GM21529 (cell line): ENCODE results near the gene ACSF3.

Experiments used
- ATAC-seq: cut with Tn5 transposase; IDR thresholded peaks from one replicate; pipeline ENCODE4 v1.9.1; 2021; ENCODE audit not compliant: unreplicated experiment

The ACSF3 gene

DNA sequence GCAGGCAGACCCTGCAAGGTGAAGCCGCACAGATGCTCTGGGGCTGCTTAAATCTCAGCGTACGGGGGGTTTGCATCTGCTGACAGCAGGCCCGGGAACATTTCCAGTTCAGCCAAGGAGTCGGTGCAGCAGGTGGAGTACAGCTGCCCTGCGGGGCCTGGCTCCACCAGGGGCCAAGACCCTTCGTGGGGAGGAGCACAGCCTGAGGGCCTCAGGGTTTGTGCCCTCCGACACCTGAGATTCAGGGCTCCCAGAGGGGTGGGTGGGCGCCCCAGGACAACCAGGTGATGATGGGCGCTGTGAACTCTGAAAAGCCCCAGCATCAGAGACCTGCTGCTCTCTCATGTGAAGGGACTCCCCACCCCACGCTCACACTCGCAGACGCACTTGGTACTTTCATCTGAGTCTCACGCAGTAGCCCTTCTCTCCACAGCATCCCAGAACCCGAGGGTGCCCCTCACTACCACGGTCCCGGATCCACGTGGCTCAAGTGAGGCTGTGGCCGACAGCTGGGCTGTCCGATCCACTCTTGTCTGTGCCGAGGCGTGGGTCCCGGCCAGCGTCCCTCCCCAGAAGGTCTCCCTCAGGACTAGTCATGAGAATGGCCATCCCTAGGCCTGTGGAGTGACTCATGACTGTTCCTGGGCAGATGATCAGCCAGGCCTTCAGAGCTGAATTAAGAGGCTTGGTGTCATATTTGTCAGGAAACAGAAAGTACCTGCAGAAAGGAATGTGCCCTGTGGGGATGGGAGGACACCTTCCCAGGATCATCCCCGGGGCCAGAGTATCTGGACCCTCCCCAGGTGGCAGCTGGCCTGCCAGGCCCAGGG is 29.6 kb downstream of the ACSF3 start:
- no peak for ATAC-seq

DNA sequence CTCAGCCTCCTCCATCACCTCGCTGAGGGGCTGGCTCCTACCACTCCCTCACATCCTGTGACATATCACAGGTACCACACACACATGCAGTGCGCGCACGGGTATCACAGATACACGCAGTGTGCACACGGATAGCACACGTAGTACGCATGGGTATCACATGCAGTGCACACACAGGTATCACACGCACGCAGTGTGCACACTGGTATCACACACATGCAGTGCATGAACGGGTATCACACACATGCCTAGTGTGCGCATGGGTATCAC is 30.1 kb downstream of the ACSF3 start:
- no peak for ATAC-seq

DNA sequence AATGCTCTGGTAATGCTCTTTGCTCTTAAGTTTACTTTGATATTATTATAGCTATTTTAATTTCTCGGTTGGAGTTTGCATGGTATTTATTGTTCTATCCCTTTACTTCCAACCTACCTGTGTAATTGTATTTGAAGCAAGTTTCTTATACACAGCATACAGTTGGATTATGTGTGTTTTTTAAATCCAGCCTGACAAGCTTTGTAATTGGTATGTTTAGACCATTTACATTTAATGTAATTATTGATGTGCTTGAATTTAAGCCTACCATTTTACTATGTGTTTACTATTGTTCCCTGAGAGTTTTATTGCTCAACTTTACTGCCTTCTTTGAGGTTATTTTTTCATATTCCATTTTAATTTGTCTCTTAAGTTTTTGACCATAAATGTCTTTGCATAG is 35.7 kb downstream of the ACSF3 start:
- no peak for ATAC-seq

DNA sequence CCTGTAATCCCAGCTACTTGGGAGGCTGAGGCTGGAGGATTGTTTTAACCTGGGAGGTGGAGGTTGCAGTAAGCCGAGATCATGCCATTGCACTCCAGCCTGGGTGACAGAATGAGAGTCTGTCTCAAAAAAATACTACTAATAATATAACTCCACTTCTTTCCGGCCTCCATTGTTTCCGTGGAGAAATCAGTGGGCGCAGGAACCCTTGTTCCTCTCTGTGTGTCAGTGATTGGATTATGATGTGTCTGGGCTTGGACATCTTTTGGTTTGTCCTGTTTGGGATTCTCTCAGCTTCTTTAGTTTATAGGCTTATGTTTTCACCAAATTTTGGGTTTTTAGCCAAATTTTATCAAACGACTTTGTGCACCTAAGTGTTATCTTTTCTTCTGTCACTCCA is 36.8 kb downstream of the ACSF3 start:
- no peak for ATAC-seq

DNA sequence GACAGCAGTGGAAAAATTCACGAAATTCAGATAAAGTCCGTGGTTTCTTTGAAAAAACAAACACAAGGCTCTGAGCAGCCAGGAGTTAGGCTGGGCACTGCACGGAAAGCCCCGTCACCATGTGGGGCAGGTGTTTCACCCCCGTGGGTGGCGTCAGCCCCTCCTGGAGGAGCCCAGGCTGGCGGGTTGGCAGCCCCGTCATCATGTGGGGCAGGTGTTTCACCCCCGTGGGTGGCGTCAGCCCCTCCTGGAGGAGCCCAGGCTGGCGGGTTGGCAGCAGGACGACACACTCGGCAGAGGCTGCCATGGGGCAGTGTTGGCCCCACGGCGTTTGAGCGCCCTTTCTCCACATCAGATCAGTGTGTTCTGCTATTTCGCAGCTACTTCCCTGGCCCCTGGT is 38.1 kb downstream of the ACSF3 start:
- no peak for ATAC-seq

DNA sequence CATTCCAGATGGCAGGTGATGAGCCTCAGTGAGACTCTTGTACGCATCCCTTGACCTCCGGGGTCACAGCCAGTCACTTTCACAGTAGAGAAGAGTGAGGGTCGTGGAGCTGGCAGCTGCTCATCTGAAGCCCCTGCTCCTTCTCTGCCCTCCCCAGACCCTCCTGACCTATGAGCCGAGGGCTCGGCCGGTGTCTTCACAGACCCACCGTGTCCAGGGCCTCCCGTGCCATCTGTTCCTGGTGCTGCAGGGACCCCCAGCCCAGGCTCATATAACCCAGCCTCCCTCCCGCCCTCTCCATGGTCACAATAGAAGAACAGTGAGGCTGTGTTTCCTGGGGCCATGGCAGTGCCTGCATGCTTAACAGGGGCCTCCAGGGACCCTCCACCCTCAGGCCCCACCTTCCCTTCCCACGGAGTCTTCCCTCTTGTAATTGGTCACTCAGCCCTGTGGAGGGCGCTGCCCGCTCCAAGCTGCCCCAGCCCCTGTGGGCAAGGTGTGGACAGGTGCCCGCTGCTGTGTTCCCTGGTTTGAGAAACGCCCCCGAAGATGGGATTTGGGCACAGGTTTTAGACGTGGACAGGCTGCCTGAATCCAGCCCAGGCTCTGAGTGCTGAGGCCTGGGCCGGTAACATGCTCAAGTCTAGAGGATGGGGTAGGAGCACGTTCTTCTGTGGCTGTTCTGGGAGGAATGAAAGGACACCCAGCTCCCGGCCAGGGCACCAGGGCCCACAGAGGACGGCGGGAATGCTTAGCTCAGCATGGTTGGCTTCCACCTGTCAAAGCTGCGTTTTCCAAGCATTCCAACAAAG is 38.7 kb downstream of the ACSF3 start:
- ATAC-seq: no peak

DNA sequence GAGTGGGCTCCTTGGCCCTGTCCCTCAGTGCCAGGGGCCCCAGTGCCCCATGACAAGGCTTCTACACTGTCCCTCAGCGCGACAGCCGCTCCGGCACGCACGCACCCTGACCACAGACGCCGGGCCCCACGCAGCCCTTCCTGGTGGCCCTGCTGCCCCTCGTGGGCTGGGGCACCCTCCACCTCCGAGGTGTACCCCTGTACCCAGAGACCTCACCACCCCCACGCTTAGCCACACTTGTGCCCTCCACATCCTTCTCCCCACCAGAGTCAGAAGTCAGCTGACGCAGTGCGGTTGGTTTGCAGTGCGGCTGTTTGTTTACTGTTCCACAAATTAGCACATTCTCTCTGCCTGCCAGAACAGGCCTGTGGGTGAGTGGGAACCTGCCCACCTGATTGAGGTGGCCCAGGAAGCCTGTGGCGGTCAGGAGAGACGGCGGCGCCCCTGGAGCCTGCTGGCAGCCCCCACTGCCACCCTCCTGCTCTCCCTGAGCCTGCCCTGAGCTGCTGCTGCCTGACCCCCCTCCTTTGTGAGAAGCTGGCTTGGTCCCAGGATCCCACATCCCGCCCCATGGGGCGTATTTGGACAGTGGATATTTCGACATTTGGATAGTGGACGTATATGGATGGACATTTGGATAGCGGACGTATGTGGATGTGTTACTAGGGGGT is 39.9 kb downstream of the ACSF3 start:
- ATAC-seq: no peak

DNA sequence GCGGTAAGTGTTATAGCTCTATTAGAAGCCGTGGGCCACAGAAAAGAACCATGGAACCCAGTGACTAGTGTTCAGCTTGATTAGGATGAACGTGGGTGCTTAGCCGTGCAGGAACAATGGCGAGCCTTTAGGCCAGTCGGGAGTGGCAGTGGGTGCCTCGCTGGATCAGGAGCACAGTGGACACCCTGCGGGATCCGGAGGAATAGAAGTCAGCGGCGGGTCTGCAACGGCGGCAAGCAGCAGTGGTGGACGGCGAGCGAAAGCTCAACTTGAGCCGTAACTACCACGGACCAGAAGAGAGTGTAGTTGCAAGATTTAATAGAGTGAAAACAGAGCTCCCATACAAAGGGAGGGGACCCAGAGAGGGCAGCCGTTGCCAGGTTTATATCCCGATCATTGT is 40.6 kb downstream of the ACSF3 start:
- ATAC-seq: no peak

DNA sequence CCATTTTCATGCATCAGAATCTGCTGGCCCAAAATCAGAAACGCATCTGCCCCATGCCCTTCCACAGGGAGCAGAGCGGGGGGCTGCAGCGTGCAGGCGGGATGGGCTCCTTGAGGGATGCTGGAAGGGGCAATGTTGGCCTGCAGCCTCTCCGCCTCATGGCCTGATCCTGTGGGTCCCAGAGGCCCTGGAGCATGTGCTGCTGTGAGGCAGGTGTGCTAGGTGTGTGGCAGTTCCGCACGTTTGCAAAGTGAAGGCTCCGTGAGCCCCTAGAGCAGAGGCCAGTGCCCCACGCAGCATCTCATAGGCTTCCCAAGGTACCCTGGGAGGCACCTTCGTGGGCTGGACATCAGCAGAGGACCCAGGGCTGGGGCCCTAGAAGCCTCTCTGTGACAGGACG is 41.5 kb downstream of the ACSF3 start:
- ATAC-seq: no peak

DNA sequence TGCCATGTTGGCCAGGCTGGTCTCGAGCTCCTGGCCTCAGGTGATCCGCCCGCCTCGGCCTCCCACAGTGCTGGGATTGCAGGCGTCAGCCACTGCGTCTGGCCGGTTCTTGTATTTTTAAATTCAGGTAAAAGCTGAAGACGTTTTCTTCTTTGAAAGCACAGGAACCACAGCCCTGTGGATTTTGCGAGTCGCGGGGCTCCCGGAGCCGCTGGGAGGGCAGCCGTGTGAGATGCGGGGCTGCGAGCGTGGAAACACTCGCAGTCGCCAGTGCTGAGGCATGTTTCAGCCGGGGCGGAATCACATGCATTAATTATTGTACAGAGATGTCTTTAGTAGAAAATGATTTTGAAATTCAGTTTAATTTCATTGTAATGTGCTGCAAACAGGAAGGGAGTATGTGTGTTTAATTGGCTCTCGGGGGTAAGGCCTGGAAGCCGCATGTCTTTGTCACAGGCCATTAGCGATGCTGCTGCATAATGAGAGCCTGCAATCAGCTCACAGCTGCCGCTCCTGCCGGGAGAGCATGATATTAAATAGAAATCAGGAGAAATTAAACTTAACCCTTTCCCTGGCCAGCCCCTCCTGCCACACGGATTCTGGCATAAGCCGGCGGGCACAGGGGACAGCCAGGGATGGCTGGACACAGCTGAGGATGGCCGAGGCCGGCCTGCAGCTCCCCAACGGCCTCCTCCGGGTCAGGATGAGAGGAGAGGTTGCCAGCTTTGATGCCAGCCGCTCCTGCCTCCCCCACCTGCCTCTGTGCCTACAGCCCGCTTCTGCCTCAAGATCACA is 42.5 kb downstream of the ACSF3 start:
- no peak for ATAC-seq

DNA sequence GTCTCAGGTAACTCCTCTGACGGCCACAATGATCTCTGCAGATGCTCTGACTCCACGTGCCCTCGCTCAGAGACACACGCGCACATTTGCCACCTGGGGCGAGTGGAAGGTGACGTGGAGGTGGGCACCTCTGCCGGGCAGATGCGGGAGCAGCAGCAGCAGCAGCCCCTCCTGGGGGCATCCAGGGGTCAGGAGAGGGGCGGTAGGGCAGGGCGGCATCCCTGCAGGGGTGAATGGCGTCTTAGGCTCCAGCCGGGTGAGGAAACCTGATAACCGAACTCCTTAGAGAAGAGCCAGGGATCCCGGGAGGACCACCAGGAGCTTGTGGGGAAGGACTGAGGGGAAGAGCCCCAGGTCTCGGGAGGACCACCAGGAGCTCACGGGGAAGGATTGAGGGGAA is 43.3 kb downstream of the ACSF3 start:
- no peak for ATAC-seq

DNA sequence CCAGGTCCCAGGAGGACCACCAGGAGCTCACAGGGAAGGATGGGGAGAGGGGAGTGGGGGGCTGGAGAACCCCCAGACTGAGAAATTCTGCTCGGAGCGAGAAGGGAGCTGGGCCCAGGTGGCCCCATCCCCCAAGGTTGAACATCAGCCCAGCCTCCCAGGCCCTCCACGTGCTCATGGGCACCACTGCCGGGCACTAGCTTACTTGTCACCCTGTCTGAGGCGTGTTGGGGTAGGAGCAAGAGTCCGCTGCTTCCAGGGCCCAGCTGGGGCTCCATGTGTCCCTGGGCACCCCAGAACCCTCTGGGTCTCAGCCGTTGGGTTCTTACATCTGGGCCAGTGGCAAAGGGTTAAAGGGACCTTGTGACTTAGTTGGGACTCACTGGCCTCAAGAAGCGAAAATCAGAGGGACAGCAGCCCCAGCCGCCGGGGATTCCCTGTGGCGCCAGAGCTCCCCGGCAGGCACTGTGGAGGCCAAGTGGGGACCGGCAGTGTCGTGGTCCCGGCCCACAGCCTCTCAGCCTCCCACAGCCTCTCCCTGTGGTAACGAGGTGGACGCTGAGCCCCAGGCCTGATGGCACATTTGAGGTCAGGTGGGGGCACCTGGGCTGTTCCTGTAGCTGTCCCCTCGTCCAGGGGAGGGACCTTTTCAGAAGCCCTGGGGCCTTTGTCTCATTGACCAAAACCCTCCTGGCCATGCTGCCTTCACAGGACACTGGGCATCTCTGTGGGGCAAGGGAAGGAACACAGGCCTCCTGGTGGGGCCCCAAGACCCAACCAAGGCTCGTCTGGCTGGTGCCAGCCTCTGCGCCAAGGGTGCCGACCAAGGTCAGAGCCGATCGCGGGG is 44.2 kb downstream of the ACSF3 start:
- no peak for ATAC-seq

DNA sequence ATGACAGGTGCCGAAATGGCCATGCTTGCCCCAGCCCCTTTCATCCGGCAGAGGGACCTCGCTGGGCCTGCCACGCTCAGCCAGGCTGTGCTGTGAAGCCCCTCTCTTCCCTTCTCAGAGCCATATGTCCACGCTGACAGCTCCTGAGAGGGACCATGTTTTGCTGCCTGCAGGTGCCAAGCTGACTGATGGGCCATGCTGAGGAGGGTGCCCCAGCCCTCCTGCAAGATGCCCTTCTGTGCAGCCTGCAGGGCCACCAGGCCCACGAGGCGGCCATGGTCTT is 44.8 kb downstream of the ACSF3 start:
- ATAC-seq: no peak

DNA sequence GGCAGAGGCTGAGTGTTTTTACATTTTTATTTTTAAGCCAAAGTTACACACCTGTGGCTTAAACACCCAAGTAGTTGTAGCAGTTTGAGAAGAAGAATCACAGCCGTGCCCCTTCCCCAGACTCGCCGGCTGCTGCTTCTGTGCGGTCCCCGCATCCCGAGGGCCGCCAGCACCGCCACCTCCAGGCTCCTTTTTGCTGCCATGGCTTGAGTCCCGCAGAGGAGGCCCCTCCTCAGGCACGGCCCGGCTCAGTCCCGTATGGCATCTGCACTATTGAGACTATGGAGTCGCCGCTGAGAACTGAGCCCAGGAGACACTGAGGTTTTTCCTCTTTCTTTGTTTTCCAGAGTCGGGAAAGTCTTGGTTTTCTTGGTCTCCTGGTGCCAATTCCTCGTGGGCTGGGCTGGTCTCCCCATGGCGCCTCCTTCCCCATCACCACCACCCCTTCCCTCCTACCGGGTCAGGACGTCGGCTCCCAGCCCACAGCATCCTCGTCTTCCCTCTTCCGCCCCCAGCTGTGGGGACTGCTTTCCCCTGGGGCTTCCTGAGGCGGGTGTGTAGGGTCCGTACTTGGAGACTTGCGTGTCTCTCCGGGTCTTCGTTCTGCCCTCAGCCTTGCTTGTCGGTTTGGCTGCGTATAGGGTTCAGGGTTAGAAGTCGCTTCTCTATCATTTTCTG is 45.3 kb downstream of the ACSF3 start:
- ATAC-seq: no peak

DNA sequence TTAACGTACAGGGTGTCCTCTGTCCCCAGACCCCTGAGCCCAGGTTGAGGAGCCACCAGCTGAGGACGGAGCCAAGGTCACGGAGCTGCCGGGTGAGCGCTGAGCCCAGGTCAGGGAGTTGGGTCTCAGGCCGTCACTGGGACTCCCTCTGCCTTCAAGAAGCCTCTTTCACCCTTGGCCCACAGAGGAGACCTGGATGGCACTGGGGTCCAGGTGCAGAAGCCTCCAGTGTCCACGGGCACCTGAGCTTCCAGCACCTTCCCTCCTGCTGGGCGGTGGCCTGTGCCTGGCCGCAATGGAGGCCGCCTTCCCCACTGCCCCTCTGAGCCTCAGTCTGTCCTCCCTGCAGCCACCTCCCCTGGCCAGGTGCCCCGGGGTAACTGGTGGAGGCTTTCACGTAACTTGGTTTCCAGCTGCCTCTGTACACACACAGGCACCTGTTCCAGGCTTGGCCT is 46.3 kb downstream of the ACSF3 start:
- ATAC-seq: no peak

DNA sequence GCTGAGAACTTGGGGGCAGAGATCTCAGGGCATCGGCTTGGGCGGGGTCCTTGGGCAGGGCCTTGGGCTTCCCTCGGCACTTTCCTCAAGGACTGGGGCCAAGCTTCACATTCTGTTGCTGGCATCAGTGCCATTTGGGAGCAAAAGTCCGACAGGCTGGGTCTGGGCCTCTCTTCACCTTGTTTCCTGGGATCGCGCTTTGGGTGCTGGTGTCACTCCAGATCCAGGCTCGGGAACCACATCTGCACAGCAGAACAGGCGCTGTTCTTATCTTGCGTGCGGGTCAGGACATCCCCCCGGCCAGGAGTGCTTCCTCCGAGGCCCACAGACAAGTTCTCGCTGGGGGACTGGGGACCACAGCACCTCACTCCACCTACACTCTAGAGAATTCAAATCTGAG is 46.7 kb downstream of the ACSF3 start:
- ATAC-seq: no peak

DNA sequence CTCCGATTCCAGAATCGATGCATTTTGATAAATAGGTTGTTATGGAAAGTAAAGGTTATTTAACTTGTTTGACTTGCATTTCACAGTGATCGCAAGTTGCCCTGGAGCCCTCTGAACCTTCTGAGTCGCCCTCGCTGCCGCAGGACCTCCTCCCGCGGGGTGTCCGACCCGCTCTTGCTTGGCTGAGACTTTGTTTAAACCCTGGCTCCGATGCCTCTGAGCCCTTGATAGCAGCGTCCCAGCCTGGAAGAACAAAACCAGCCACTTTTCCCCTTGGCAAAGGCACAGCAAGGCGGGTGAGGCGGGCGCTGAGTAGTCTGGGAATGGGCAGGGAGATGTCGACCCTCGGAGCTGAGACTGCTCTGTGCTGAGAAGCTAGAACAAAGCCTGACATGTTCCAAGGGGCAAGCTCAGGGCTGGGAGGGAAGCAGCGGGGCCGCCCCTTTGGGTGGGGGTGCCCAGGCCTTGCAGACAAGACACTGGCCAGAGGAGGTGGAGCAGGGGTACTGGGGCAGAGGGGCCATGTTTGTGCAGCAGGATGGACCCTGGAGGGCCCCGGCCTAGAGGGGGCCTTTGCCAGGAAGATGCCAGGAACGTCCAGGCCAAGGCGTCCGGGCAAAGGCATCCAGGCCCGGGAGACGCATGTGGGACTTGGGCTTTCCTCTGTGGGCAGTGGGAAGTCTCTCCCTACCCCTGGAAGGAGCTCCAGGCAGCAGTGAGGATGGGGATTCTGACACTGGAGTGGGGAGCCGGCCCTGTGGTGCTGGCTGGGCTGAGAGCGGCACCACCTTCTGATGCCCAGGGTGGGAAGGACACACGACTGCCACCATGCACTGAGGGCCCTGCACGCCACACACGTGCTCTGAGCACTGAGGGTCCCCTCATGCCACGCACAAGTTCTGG is 47.6 kb downstream of the ACSF3 start:
- ATAC-seq: no peak

DNA sequence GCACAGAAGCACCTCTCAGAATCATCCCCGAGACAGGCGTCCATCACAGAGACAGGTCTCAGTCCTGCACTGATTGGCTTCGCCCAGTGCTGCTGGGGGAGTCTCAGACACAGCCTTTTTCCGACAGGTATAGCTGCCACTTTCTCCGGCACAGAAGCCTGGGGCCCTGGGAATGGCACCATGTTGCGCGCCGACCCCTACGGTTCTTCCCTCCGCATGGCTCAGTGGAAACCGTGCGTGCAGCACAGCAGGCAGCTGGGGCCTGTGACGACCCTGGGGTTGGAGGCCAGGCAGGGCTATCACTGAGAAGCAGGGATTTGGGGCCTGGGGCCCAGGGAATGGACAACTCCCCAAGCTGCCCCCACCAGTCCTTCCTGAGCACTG is 48.2 kb downstream of the ACSF3 start:
- no peak for ATAC-seq
